Stimulated activated CD4-positive, alpha-beta T cell treated with anti-CD3 and anti-CD28 coated beads, Interleukin-1b, Interleukin-23, amount 100 ng/mL, for 48 hours (primary cell): ENCODE data around the gene ARHGEF5.
A peak's percentile ranks its signal among the peaks of the same experiment; 100 is the strongest.
"Not testable (repeated sequence)": the region's sequence is repeated elsewhere in the genome, so short reads cannot be mapped to it uniquely, and the experiment has no call there.

Experiments
- DNase-seq: peaks from one replicate; pipeline ENCODE4 v3.0.0-alpha.2; 2020

Gene ARHGEF5

GRCh38 chr7:144384555-144385245 lies 29.5 kb downstream of the ARHGEF5 start:
- DNase-seq: peak; percentile 58

GRCh38 chr7:144386741-144387140 lies 31.5 kb downstream of the ARHGEF5 start:
- no peak for DNase-seq

GRCh38 chr7:144388950-144389349 lies 33.7 kb downstream of the ARHGEF5 start:
- DNase-seq: no peak

GRCh38 chr7:144390481-144390880 lies 35.3 kb downstream of the ARHGEF5 start:
- DNase-seq: no peak

GRCh38 chr7:144391014-144391413 lies 35.8 kb downstream of the ARHGEF5 start:
- no peak for DNase-seq

- DNase-seq: no peak
Measured at GRCh38 chr7:144391823-144392255, 36.6 kb downstream of the ARHGEF5 start.

- DNase-seq: no peak
Measured at GRCh38 chr7:144397086-144397485, 41.9 kb downstream of the ARHGEF5 start.

- DNase-seq: no peak
Measured at GRCh38 chr7:144398291-144398690, 43.1 kb downstream of the ARHGEF5 start.

- DNase-seq: no peak
Measured at GRCh38 chr7:144398911-144399310, 43.7 kb downstream of the ARHGEF5 start.

- DNase-seq: no peak
Measured at GRCh38 chr7:144399946-144400345, 44.7 kb downstream of the ARHGEF5 start.

GRCh38 chr7:144401490-144401889 lies 46.3 kb downstream of the ARHGEF5 start:
- no peak for DNase-seq

- DNase-seq: no peak
Measured at GRCh38 chr7:144403102-144403501, 47.9 kb downstream of the ARHGEF5 start.

- no peak for DNase-seq
Measured at GRCh38 chr7:144403649-144404061, 48.5 kb downstream of the ARHGEF5 start, which contains the start of gene NOBOX. NOBOX (minus strand) TSS chr7:144403693.

- DNase-seq: no peak
Measured at GRCh38 chr7:144404946-144405345, 49.7 kb downstream of the ARHGEF5 start.

- no peak for DNase-seq
Measured at GRCh38 chr7:144407266-144407931, 52.2 kb downstream of the ARHGEF5 start.

GRCh38 chr7:144408121-144408520 lies 52.9 kb downstream of the ARHGEF5 start:
- no peak for DNase-seq

GRCh38 chr7:144410441-144410840 lies 55.2 kb downstream of the ARHGEF5 start:
- DNase-seq: no peak

- DNase-seq: no peak
Measured at GRCh38 chr7:144414815-144415214, 59.6 kb downstream of the ARHGEF5 start.

- no peak for DNase-seq
Measured at GRCh38 chr7:144415858-144416257, 60.7 kb downstream of the ARHGEF5 start.

GRCh38 chr7:144416341-144416740 lies 61.1 kb downstream of the ARHGEF5 start:
- DNase-seq: no peak

GRCh38 chr7:144418931-144419330 lies 63.7 kb downstream of the ARHGEF5 start:
- DNase-seq: not testable (repeated sequence)

GRCh38 chr7:144427539-144427938 lies 72.3 kb downstream of the ARHGEF5 start:
- DNase-seq: not testable (repeated sequence)

- DNase-seq: no peak
Measured at GRCh38 chr7:144428431-144428830, 73.2 kb downstream of the ARHGEF5 start.
